ENCODE results near the gene C10orf120. TPM values are rescaled to one million over a fixed set of nuclear protein-coding genes. Genes with fewer than 3 reads are reported as not detected.

The C10orf120 gene
- total and polyA plus RNA-seq, 2 experiments from 2014 or later: not detected

- H3K4me2 ChIP-seq: no peak overlapping the region
- Mint-ChIP-seq H3K4me3 (no peak overlapping the region), H3K36me3 (ENCODE audit: low read depth) (no peaks in the 10 kb centered on the region), H3K27ac (no peak overlapping the region), H3K9me3 (no peaks in the 10 kb centered on the region), H3K4me1 (peaks cover 3% of the 10 kb centered on the region; the same call in 2 of the 3 replicates), H3K27me3 (ENCODE audit: insufficient read depth, low read depth, poor library complexity) (no peaks in the 10 kb centered on the region)
- H3K27me3 ChIP-seq (ENCODE audit: insufficient read depth): no peaks in the 10 kb centered on the region
- H2AFZ ChIP-seq: no peak overlapping the region
- ATAC-seq: no peak
- H3K9me2 ChIP-seq (ENCODE audit: insufficient read depth): peaks cover 14% of the 10 kb centered on the region; the same call in 1 of the 2 replicates
- H3K4me3 ChIP-seq: no peak overlapping the region
- H3K27ac ChIP-seq (ENCODE audit: low read depth): no peak overlapping the region
- no peak for DNase-seq (ENCODE audit: low spot score)
- H3K79me2 ChIP-seq (replicated peaks; ENCODE audit: insufficient read depth): no peaks in the 10 kb centered on the region
- H3K4me1 ChIP-seq (ENCODE audit: insufficient read depth): peaks cover 6% of the 10 kb centered on the region; the same call in 1 of the 2 replicates
- no peaks in the 10 kb centered on the region for H3F3A ChIP-seq (replicated peaks; ENCODE audit: low read depth)
- no peaks in the 10 kb centered on the region for H4K20me1 ChIP-seq (replicated peaks; ENCODE audit: insufficient read depth)
- H3K36me3 ChIP-seq (ENCODE audit: insufficient read depth): no peaks in the 10 kb centered on the region
- TF ChIP-seq STAT1 (IDR thresholded peaks at IDR 0.05; ENCODE audit: unreplicated experiment) (no peak), CREB1 (CRISPR knock-in tag; IDR thresholded peaks at IDR 0.05; ENCODE audit: low read depth) (no peak), ZNF331 (CRISPR knock-in tag; IDR thresholded peaks at IDR 0.05; ENCODE audit: low read depth) (no peak), ZNF114 (CRISPR knock-in tag; IDR thresholded peaks at IDR 0.05) (no peak), EZH2 (IDR thresholded peaks at IDR 0.05; ENCODE audit: low read depth, unreplicated experiment) (no peak), ZNF462 (CRISPR knock-in tag; IDR thresholded peaks at IDR 0.05) (no peak), ETS1 (IDR thresholded peaks at IDR 0.05) (no peak), REST (IDR thresholded peaks at IDR 0.05; ENCODE audit: unreplicated experiment) (no peak), JUNB (IDR thresholded peaks at IDR 0.05; ENCODE audit: unreplicated experiment) (no peak), CTCF (conservative IDR thresholded peaks at IDR 0.05; ENCODE audit: low read depth in 2 of 2) (no peak), NANOG (IDR thresholded peaks at IDR 0.05; ENCODE audit: borderline replicate concordance) (no peak), EZH2phosphoT487 (IDR thresholded peaks at IDR 0.05; ENCODE audit: unreplicated experiment) (no peak), POLR2AphosphoS5 (IDR thresholded peaks at IDR 0.05; ENCODE audit: low read depth) (no peak)
Measured at GRCh38 chr10:122665946-122666345, 33.7 kb downstream of the C10orf120 start.

Measured in GM23338 (cell line).